NCI-H82 treated with DMSO at 0.1 percent for 48 hours (cell line): ENCODE measurements around the gene RBM24.

Experiments
- DNase-seq: peaks from one replicate; lab custom pipeline; 2025; ENCODE audit not compliant: unreplicated experiment; lab: John Stamatoyannopoulos, UW

RBM24 gene

GRCh38 chr6:17341117-17341805 is 60.1 kb downstream of the RBM24 start:
- DNase-seq, result no peak

GRCh38 chr6:17341891-17342290 is 60.7 kb downstream of the RBM24 start:
- no peak for DNase-seq

- no peak for DNase-seq
Observed at GRCh38 chr6:17343215-17343614, 62.1 kb downstream of the RBM24 start.
